Fibroblast of pulmonary artery (primary cell): ENCODE data around the gene XXYLT1.

Experiments used
- DNase-seq: peaks from one replicate; pipeline ENCODE4 v3.0.0-alpha.2; 2010; ENCODE audit warnings: low read depth
- H3K4me3 ChIP-seq: replicated peaks from 2 replicates; pipeline ENCODE4 v1.5.1; 2011; ENCODE audit warnings: low read depth, mild to moderate bottlenecking, control low read depth, low read length, moderate library complexity
- TF ChIP-seq, protein P1 (sequence below): IDR thresholded peaks from 2 replicates; pipeline ENCODE4 v1.5.1; 2011; ENCODE audit warnings: mild to moderate bottlenecking, control low read depth, low read length, inconsistent platforms; ENCODE audit errors: missing control alignments

XXYLT1 gene

DNA sequence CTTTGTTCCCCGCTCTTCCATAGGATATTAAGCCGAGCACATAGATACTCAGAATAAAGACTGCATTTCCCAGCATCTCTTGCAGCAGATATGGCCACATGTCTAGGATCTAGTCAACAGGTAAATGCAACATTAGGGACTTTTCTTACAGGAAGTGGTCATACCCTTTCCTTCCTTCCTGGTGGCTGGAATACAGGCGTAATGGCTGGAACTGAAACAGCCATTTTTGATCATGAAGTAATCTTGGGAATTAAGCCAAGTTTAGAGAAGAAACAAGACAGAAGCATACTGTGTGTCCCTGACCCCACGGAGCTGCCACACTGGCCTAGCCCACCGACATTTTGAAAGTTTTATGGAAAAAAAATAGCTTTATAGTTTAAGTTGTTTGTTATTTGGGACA, 234.0 kb downstream of the XXYLT1 start:
- no peak overlapping the region for H3K4me3 ChIP-seq
- TF ChIP-seq, protein P1, sequence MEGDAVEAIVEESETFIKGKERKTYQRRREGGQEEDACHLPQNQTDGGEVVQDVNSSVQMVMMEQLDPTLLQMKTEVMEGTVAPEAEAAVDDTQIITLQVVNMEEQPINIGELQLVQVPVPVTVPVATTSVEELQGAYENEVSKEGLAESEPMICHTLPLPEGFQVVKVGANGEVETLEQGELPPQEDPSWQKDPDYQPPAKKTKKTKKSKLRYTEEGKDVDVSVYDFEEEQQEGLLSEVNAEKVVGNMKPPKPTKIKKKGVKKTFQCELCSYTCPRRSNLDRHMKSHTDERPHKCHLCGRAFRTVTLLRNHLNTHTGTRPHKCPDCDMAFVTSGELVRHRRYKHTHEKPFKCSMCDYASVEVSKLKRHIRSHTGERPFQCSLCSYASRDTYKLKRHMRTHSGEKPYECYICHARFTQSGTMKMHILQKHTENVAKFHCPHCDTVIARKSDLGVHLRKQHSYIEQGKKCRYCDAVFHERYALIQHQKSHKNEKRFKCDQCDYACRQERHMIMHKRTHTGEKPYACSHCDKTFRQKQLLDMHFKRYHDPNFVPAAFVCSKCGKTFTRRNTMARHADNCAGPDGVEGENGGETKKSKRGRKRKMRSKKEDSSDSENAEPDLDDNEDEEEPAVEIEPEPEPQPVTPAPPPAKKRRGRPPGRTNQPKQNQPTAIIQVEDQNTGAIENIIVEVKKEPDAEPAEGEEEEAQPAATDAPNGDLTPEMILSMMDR, result no peak
- no peak for DNase-seq

DNA sequence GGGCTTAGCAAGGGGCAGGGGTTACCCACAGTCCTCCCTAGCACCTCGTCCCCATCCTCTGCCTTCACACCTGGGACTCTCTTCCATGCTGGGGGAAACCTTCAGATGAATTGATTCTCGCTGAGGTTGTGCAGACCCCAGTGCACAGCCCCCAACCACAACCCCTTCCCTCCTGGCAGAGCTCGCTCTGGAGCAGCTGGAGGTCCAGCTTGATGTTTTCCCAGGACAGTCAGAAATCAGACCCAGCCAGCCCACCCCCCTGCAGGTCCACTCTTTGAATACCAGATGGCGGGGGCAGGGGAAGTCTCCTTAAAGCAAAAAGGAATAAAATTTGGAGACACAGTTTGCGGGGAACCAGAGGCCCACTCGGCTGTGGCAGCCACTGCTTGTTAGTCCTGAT, 234.4 kb downstream of the XXYLT1 start:
- TF ChIP-seq, protein P1, result no peak
- no peak overlapping the region for H3K4me3 ChIP-seq
- DNase-seq, result no peak

DNA sequence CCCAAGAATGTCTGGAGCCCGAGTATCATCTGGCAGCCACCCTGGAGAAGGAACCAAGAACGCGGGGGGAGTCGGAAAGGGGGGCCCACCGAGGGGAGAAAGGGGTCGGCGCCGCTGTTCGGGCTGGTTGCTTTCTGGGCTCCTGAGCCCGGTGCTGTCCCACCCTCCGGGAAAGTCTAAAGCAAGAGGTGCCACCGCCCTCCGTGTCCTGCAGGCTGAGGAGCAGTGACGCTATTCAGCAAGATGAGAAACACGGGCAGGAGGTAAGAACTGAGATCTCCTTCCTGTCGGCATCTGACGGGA, 234.8 kb downstream of the XXYLT1 start:
- TF ChIP-seq, protein P1, result no peak
- DNase-seq, result no peak
- no peak overlapping the region for H3K4me3 ChIP-seq

DNA sequence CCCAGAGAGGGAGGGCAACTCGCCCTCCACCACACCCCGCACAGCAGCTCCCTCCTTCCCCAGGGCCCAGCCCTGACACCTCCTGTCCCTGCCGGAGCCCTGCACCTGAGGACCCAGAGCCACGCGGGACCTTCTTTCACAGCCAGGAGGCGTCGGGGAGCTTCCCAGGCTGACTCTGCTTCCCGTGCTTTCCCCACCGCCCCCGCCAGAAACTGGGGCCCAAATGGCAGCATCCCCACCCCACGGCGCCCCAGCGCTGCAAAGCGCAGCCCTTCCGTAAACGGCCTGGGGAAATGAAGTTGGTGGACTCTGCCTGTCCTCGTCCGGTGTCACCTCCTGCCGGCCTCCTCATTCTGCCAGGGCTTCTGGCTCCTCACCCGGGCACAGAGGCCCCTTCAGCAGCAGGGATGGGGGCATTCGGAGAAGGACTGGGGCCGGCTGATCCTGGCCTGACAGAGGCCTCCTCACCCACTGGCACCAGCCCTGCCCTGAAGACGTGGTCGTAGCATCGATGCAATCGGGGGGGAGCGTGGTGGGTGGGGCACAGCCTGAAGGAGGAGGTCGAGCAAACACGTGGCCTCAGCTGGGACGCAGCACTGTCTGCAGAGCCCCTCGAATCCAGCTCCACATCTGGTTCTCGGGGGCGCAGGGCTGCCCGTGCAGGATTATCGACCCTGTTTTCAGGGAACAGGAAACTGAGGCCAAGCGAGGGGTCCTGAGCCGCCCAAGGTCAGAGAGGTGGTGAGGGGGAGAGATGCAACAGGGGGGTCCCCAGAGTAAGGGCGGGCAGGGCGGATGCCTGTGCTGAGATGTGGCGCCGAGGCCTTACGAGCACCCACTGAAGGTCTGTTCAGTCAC, 235.4 kb downstream of the XXYLT1 start:
- DNase-seq, result no peak
- TF ChIP-seq, protein P1, result peak; percentile 19
- no peak overlapping the region for H3K4me3 ChIP-seq

DNA sequence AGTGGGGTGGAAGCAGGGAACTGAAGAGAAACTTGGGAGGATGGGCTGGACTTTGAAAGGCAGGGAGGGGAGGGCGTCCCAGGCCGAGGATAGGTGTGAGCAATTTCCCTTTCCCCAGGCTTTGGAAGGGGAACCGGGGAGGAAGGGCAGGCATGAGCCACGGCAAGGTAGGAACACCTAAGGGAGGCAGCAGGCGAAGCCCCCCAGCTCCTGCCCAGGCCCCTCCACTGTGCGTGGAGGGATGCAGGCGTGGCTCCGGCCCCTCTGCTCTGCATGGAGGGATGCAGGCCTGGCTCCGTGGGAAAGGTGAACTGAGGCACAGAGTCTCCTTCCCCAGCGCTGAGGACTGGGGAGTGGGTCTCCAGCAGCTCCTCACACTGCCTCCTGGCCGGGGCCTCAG, 236.4 kb downstream of the XXYLT1 start:
- no peak overlapping the region for H3K4me3 ChIP-seq
- DNase-seq, result no peak
- TF ChIP-seq, protein P1, result no peak

DNA sequence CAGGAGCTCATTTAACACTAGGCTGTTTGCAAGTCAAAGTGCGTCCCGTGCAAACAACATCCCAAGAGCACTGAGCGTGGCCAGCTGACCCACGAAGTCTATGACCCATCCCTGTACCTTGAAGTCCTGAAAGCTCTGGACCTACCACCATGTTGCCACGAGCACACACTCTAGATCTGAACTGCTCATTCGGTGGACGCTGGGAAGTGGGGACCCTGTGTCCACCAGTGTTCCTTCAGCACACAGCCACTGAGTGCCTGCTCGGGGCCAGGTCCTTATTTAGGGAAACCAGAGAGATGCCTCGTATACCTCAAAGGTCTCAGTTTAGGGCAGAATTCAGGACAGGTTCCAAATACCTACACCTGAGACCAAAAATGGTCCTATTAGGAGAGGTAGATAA, 236.9 kb downstream of the XXYLT1 start:
- TF ChIP-seq, protein P1, result no peak
- H3K4me3 ChIP-seq, result no peak overlapping the region
- DNase-seq, result no peak

DNA sequence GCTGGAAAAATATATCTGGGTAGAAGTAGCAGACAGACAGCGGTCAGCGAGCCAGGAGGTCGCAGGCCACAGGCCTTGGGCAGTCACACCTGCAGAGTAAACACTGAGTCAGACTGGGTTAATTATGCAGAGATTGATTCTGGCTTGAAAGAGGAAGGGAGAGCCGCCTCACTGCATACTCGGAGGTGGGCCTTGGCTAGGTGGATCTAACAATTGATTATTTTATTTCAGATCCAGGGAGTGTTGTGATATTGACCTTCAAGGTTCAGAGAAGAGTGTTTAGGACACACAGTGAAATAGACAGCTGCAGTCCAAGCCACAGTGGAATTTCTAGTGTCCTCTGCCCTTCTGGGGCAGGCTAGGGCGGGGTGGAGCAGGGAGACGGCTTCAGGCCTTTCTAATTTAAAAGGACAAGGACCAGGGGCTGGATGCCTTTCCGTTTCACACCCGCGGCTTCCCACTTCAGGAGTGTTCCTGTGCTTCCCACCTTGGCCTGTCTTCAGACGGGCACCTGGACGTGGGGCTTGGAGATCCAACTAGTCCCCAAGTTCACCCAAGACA, 237.3 kb downstream of the XXYLT1 start:
- H3K4me3 ChIP-seq, result no peak overlapping the region
- TF ChIP-seq, protein P1, result no peak
- no peak for DNase-seq
